Gastroesophageal sphincter (tissue), 4 donors: ENCODE results near the gene COA6. TPM values are rescaled to one million over a fixed set of nuclear protein-coding genes. Genes with fewer than 3 reads are reported as not detected.
"Not testable (repeated sequence)": the region's sequence is repeated elsewhere in the genome, so short reads cannot be mapped to it uniquely, and the experiment has no call there.

ENCODE experiments used
- ATAC-seq: fragments of 150-250 bp; one replicate; pipeline ENCODE4 v1.9.1; 2016; ENCODE audit warnings: mild to moderate bottlenecking, moderate library complexity
- H3K27ac ChIP-seq, 4 donors: fragments of 200-600 bp; sonication (generic) in 3 of 4; 1 replicate in 3 of 4; 2 replicates in 1 of 4; pipeline ENCODE4 v1.5.1; 2016 to 2019
- H3K27me3 ChIP-seq: fragments of 200-600 bp; sonication (generic); one replicate; pipeline ENCODE4 v1.5.1; 2019
- H3K36me3 ChIP-seq, 2 donors: fragments of 200-600 bp; sonication (generic); one replicate each; pipeline ENCODE4 v1.5.1; 2019; ENCODE audit warnings: control low read depth in 1 of 2
- H3K4me1 ChIP-seq, 3 donors: fragments of 200-600 bp; sonication (generic); 1 replicate in 2 of 3; 2 replicates in 1 of 3; pipeline ENCODE4 v1.5.1; 2016 to 2019; ENCODE audit warnings: control low read depth in 2 of 3
- H3K4me3 ChIP-seq, 2 donors: fragments of 200-600 bp; sonication (generic); one replicate each; pipeline ENCODE4 v1.5.1; 2019; ENCODE audit warnings: mild to moderate bottlenecking in 1 of 2, moderate library complexity in 1 of 2
- H3K9me3 ChIP-seq, 3 donors: fragments of 200-600 bp; sonication (generic); one replicate each; pipeline ENCODE4 v1.5.1; 2017 to 2019; ENCODE audit warnings: control low read depth in 2 of 3
- CTCF ChIP-seq, 4 experiments: fragments of 200-600 bp in 2 of 4; fragments of 450-650 bp in 2 of 4; sonication (generic) in 1 of 4; IDR thresholded peaks; one replicate each; pipeline ENCODE4 v1.5.1; 2017 to 2019; ENCODE audit warnings: antibody characterized with exemption in 4 of 4, mild to moderate bottlenecking in 2 of 4, moderate library complexity in 2 of 4
- EP300 ChIP-seq: sonication (generic); formaldehyde crosslinking; IDR thresholded peaks from one replicate; pipeline ENCODE4 v1.6.1; 2017; ENCODE audit warnings: antibody characterized with exemption, mild to moderate bottlenecking
- POLR2A ChIP-seq, 2 donors: fragments of 450-650 bp; IDR thresholded peaks; one replicate each; pipeline ENCODE4 v1.6.1; 2017; ENCODE audit warnings: antibody characterized with exemption in 2 of 2, mild to moderate bottlenecking in 2 of 2, moderate library complexity in 1 of 2
- POLR2AphosphoS5 ChIP-seq: sonication (generic); formaldehyde crosslinking; IDR thresholded peaks from one replicate; pipeline ENCODE4 v1.6.1; 2017; ENCODE audit warnings: antibody characterized with exemption
- WGBS, 2 donors: methylation state at CpG; one replicate each; pipeline ENCODE4 v1.1.5; 2018; ENCODE audit warnings: low coverage in 1 of 2; 5-methylcytosine and 5-hydroxymethylcytosine counted together
- total RNA-seq, 4 donors: library from RNA; depleted of rRNA; stranded (reverse); fragments of >200 nt; gene quantifications; one replicate each; pipeline ENCODE4 v1.1.0, GENCODE V29; 2016

The COA6 gene
- total RNA-seq, 4 donors from 2014 or later, result 13.4 to 24.7 (median 16.9) TPM

GRCh38 chr1:234369784-234370183 is 3.5 kb upstream of the COA6 start:
- Histone ChIP-seq H3K36me3 (no peaks in the 10 kb centered on the region), H3K4me1 (peaks cover 0 to 20% (median 7%) of the 10 kb centered on the region in 3 donors), H3K4me3 (no peak overlapping the region), H3K9me3 (no peaks in the 10 kb centered on the region), H3K27me3 (peaks cover 7% of the 10 kb centered on the region), H3K27ac (no peak overlapping the region)
- TF ChIP-seq EP300 (no peak), POLR2AphosphoS5 (no peak), POLR2A (IDR thresholded peaks at IDR 0.05) (no peak), CTCF (IDR thresholded peaks at IDR 0.05) (no peak)
- ATAC-seq, result no peak
- WGBS, 2 donors, result 70 to 80% methylated on average over 1 of the region's 1 CpG

GRCh38 chr1:234371414-234371813 is 1.8 kb upstream of the COA6 start:
- no peak for TF ChIP-seq POLR2AphosphoS5
- TF ChIP-seq CTCF (IDR thresholded peaks at IDR 0.05), result no peak
- no peak for TF ChIP-seq EP300
- H3K27me3 ChIP-seq, result peaks cover 7% of the 10 kb centered on the region
- peaks cover 0 to 12% of the 10 kb centered on the region in 2 donors for H3K36me3 ChIP-seq
- 33 to 54% methylated on average over 2 of the region's 2 CpGs for WGBS, 2 donors
- no peak overlapping the region for H3K27ac ChIP-seq
- H3K4me1 ChIP-seq, result peaks cover 0 to 36% (median 10%) of the 10 kb centered on the region in 3 donors
- no peak overlapping the region for H3K4me3 ChIP-seq
- H3K9me3 ChIP-seq, result no peaks in the 10 kb centered on the region
- no peak for ATAC-seq

- 41 to 51% methylated on average over 8 to 9 of the region's 9 CpGs for WGBS, 2 donors
These were observed 1.1 kb upstream of the COA6 start for GRCh38 chr1:234372011-234372757.

GRCh38 chr1:234373959-234374254 is 651 bp downstream of the COA6 start:
- H3K4me3 ChIP-seq, result peak overlapping the region; percentile 78 to 82
- peaks cover 0 to 39% (median 10%) of the 10 kb centered on the region in 3 donors for H3K4me1 ChIP-seq
- no peaks in the 10 kb centered on the region for H3K27me3 ChIP-seq
- peaks cover 0 to 37% of the 10 kb centered on the region in 2 donors for H3K36me3 ChIP-seq
- peak overlapping the region; percentile 89 to 97 (median 94) for H3K27ac ChIP-seq
- TF ChIP-seq POLR2AphosphoS5 (no peak), POLR2A (IDR thresholded peaks at IDR 0.05) (no peak), CTCF (IDR thresholded peaks at IDR 0.05) (no peak), EP300 (no peak)
- no peaks in the 10 kb centered on the region for H3K9me3 ChIP-seq
- ATAC-seq, result no peak
- 3 to 19% methylated on average over 2 to 6 of the region's 6 CpGs for WGBS, 2 donors

More at GRCh38 chr1:234372011-234372757, 1.1 kb upstream of the COA6 start:
- H3K27me3 ChIP-seq, result peaks cover 7% of the 10 kb centered on the region
- H3K4me1 ChIP-seq, result peaks cover 0 to 39% (median 10%) of the 10 kb centered on the region in 3 donors
- peak overlapping the region in 2 of 4 donors; percentile 92 to 96 for H3K27ac ChIP-seq
- peak overlapping the region; percentile 78 to 82 for H3K4me3 ChIP-seq
- no peak for ATAC-seq
- H3K9me3 ChIP-seq, result no peaks in the 10 kb centered on the region
- peaks cover 0 to 20% of the 10 kb centered on the region in 2 donors for H3K36me3 ChIP-seq
- TF ChIP-seq POLR2A (IDR thresholded peaks at IDR 0.05) (no peak), EP300 (no peak), POLR2AphosphoS5 (no peak), CTCF (IDR thresholded peaks at IDR 0.05) (no peak)

GRCh38 chr1:234375672-234376071 is 2.4 kb downstream of the COA6 start:
- peaks cover 0 to 55% of the 10 kb centered on the region in 2 donors for H3K36me3 ChIP-seq
- H3K4me1 ChIP-seq, result peaks cover 0 to 39% (median 10%) of the 10 kb centered on the region in 3 donors
- no peak overlapping the region for H3K4me3 ChIP-seq
- H3K27ac ChIP-seq, result no peak overlapping the region
- TF ChIP-seq POLR2AphosphoS5, result no peak
- TF ChIP-seq CTCF (IDR thresholded peaks at IDR 0.05), result no peak
- no peak for TF ChIP-seq EP300
- TF ChIP-seq POLR2A (IDR thresholded peaks at IDR 0.05), result no peak
- no peaks in the 10 kb centered on the region for H3K9me3 ChIP-seq
- no peaks in the 10 kb centered on the region for H3K27me3 ChIP-seq
- ATAC-seq, result no peak
- WGBS, 2 donors, result 81 to 87% methylated on average over 5 of the region's 7 CpGs

- not testable (repeated sequence) for ATAC-seq
These were observed 6.4 kb downstream of the COA6 start for GRCh38 chr1:234379591-234380109.

More at GRCh38 chr1:234379591-234380109, 6.4 kb downstream of the COA6 start:
- not testable (repeated sequence) for H3K9me3 ChIP-seq, H3K27ac ChIP-seq, H3K27me3 ChIP-seq, H3K4me3 ChIP-seq
- H3K4me1 ChIP-seq, result peaks cover 0 to 20% (median 5%) of the 10 kb centered on the region in 3 donors
- WGBS, 2 donors, result 92 to 97% methylated on average over 4 to 5 of the region's 5 CpGs
- H3K36me3 ChIP-seq, result peaks cover 0 to 73% of the 10 kb centered on the region in 2 donors
